GM21360 (cell line): ENCODE results near the gene DNAJB12.
"Not testable (repeated sequence)": the region's sequence is repeated elsewhere in the genome, so short reads cannot be mapped to it uniquely, and the experiment has no call there.

ENCODE experiments used
- ATAC-seq: cut with Tn5 transposase; IDR thresholded peaks from one replicate; pipeline ENCODE4 v1.9.1; 2021; ENCODE audit warnings: mild to moderate bottlenecking, moderate library complexity; ENCODE audit not compliant: unreplicated experiment

Gene DNAJB12

DNA sequence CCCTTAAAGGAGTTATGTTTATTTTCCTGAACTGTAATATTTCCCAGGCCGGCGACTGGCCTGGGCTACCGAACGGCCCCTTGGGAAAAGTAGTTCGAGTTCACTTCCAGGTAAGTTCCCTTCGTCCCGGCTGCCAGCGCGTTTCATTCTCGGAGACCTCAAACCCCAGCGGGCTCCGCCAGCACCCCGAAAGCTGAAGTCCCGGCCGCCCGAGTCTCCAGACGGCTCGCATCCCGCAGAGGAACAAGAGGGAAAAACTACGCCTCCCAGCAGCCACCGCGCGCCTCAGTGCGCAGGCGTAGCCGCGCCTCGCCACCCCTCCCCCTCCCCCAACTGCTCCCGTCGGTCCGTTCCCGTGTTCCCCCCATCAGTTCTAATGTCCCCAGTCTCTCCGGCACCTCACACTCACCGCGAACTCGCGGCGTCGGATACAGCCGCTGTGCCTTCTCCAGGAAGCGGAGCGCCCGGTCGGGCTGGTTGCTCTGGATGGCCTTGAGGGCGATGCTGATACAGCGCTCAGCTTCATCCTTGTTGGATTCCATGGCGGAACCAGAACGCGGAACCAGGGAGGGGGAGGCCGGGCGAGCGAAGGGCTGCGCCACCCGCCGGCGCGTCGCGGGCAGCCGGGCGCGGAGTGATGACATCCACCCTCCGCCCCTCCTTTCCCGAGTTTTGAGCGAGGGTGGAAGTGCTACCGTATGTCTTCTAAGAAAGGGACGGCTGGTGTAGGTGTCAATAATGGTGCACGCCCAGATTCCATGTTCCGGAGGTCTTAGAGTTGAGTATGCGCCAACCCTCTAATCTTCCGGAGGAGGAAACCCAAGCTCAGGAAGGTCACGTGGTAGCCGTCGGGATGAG is at the start of gene DNAJB12:
Gene DNAJB12 (minus strand): TSS at position 564 of the 858 bp plus-strand sequence. CDS start 22 bp downstream, at position 542.
- ATAC-seq = peak; percentile 66

DNA sequence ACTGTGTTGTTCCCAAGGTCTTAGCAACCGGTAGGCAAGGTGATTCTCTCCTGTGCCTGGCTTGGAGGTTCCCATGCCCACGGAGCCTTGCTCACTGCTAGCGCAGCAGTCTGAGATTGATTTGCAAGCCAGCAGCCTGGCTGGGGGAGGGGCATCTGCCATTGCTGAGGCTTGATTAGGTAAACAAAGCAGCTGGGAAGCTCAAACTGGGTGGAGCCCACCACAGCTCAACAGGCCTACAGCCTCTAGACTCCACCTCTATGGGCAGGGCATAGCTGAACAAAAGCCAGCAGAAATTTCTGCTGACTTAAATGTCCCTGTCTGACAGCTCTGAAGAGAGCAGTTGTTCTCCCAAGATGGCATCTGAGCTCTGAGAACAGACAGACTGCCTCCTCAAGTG is 40.9 kb upstream of the DNAJB12 start:
- not testable (repeated sequence) for ATAC-seq

DNA sequence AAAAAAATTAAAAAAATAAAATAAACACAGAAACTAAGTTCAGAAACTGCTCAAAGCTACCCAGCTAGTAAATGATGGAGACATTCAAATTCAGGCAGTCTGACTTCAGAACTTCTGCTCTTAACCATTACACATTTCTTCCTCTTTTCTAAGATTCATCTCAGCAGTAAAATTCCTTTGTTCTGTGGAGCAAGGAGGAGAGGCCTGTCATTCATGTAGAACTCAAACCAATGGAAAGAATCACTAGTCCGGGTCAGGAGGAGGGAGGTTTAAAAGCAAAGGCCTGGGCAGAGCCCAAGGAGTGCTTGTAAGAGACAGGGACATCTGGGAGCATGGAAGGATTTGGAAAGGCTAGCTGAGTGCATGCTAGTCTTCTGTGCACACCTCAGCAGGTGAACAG is 37.9 kb upstream of the DNAJB12 start:
- no peak for ATAC-seq

DNA sequence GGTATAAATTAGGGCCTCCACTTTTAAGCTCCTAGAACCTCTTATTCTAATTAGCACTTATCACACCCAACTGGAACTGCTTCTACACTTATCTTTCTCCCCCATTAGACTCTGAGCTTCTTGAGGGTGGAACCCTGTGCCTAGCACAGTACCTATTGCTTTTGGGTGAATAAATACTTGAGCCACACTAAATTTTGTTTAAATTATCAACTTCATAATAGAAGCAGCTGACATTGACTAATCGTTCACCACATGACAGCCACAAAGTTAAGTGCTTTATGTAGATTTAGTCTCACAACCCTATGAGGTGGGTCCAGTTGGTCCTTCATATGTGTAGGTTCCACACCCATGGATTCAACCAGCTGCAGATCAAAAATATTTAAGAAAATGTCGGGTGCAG is 36.0 kb upstream of the DNAJB12 start:
- ATAC-seq = no peak

DNA sequence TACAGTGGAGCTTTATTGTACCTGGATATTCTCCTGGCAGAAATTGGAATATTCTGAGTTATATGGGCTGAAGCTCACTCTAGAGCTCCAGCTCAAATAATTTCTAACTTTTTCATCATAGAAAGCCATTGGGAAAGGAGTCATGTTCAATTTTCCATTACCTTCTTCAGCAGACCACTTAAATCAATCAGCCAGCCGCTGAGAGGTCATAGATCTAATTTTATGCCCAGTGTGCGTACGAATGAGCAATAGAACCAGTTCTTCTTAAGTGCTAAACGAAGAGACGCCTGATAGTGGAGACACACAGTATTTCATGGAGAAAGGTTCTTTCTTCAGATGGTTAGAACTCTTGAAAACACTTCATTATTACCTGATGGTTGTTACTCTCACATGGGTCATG is 35.0 kb upstream of the DNAJB12 start:
- ATAC-seq = no peak

DNA sequence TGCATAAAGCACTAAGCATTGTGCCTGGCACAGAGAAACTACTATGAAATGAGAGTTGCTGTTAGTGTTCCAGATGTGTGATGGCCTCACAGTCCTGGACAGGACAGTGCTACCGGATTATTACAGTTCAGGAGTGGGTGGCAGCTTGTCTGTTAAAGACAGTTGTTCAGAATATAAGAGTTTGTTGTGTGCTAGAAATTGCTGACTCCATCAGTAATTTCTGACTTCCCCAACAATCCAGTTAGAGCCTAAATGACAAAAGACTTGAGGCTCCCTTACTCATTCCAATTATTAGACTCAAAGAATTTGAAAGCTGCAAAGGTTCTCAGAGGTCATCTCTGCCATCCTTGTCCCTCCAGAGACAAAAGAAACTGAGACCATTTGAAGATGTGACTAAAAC is 34.3 kb upstream of the DNAJB12 start:
- ATAC-seq = no peak

DNA sequence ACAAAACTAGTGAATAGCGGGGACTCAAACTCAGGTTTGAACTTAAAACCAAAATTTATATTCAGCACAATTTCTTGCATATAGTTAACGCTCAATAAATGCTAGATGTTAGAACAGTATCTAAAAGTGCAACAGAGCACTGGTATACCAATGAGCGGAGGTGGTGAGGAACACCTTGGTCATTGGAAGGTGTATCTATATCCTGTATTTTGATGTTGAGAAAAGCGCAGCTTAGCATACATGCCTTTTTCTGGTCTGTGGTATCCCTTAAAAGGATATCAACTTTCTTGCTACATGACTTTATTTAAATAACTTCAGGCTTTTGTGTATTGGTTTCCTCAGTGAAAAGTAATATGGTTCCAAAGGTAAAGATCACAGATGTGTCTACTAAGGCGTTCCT is 33.3 kb upstream of the DNAJB12 start:
- no peak for ATAC-seq

DNA sequence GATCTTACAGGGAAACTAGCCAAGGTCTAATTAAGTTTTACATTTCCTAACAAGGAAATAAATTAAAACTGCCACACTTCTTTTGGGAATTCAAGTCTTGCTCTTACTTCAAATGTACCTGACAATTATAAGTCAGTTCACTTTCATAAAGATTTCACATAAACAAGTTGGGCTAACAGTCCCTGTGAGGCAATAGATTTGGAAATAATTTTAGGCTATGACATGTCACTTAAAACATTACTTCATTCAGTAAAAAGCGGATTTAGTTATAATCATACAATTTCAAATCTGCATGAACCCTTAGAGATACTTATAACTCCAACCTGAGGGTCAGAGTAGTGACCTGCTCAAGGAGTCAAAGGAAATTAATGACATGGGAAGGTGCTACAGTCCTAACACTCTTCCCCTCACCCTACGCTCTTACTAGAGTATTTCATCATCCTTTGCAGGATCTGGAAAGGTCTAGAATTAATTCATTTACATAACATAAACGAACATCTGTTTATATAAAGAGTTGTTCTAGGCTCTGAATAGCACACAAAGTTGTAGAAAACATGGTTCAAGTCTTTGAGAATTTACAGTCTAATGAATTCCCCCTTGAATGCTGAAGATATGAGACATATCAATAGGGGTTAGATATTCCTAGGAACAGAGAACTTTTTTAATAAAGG is 32.3 kb upstream of the DNAJB12 start:
- no peak for ATAC-seq

DNA sequence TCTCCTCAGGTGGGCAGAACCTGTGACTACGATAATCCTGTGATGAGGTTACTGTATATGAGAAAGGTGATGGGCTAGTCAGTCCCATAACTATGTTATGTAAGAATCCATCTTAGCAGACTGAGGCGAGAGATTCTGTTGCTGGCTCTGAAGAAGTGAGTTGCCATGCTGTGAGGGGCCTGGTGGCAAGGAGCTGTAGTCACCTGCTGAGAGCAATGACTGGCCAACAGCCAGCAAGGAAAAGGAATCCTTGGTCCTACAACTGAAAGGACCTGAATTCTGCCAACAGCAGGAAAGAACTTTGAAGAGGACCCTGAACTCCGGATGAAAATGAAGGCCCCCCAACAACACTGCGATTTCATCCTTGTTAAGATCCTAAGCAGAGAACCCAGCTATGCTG is 31.0 kb upstream of the DNAJB12 start:
- no peak for ATAC-seq

DNA sequence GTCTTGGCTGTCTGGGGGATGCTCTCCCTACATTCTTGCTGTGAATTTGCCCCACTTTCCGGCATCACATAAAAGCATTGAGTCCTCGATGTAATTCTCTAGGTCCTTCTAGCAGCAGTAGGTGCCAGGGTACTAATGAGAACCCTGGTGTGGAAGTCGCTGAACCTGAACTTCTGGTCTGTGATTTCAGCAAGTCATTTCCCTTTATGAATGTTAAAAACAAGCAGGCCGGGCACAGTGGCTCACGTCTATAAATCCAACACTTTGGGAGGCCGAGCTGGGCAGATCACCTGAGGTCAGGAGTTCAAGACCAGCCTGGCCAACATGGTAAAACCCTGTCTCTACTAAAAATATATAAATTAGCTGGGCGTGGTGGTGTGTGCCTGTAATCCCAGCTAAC is 30.3 kb upstream of the DNAJB12 start:
- ATAC-seq = not testable (repeated sequence)

DNA sequence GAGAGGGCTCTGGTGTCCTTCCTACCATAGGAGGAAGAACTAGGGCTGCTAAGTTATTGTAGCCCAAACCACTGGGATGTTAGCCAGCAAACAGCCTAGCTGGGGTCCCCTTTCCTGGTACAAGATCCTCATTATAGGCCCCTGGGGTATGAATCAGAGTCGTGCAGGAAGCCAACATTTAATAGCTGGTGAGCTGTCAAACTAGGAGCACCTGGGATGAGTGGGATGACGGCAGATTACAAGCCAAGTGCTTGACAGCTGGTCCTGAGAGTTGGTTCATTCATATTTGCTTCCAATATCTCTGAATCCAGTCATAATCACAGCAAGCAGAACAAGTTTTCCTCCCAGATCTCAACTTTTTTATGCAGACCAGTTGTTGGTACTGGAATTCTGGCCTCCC is 25.1 kb upstream of the DNAJB12 start:
- ATAC-seq = no peak

DNA sequence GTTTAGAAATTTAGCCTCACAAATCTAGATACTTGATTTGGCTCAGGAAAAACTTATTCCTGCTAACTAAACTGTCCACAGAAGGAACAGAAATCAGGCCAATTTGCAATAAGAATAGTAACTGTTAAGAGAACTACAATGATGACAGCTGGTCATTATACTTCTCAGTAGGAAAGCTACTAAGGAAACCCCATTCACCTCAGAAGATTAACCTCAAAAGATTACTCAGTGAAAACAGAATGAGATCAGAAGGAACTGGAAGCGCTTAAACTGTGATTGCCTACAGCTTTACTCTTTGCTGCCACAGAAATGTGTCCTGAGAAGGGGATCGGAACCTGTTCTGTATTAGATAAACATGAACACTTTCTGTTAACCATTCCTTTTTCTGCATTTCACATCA is 24.3 kb upstream of the DNAJB12 start:
- no peak for ATAC-seq

DNA sequence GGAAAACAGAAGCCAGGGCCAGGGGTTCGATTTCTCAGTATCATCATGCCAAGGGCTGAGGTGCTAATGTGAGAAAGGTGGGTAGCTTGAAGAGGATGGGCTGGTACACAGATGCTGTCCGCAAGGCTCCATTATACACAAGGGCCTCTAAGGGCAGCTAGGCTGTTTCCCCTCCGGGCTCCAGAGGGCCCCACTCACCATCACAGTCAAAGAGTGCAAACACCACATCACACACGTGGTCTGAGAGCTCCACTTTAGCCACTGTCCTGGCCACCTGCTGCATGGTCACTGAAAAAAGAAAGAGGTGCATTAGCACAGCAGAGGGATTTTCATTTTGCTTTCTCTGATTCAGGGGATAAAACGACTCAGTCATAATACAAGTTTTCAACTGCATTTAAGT is 20.9 kb upstream of the DNAJB12 start:
- no peak for ATAC-seq

DNA sequence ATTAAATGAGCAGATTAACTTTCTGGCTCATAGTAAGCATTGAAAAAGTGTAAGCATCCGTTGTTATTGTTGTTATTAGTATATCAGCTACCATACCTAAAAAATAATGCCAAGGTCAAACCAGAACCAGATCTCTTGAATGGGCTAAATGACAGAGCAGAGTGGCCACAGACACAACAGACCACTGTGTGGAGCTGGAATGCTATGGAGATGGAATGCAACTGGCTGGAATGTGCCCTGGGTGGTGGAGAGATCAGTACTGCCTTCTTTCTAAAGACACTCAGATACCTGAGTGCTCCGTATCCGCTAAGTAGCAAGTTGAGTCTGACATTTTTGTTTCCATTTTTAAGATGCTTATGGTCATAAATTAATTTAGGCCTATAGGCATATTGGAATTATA is 20.5 kb upstream of the DNAJB12 start:
- no peak for ATAC-seq

DNA sequence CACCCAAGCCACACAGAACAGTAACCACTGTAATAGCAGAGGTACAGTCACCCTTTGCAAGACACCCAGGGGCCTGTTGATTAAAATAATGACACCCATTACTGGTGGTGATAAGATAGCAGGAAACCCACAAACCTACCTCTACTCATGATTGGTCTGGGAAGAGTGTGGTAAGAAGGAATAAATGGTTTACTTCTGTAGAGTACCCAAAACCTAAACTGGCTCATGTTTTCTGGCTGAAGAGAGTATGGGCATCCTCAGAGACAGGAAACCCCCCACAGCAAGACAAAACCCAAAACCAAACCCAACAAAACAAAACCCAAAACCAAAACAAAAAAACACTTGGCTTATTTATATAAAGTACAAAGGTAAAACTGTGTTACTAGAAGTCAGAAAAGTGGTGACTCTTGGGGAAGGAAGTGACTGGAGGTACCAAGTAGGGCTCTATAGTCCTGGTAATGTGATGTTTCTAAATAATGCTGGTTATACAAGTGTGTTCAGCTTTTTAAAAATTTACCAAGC is 15.5 kb upstream of the DNAJB12 start:
- ATAC-seq = no peak

DNA sequence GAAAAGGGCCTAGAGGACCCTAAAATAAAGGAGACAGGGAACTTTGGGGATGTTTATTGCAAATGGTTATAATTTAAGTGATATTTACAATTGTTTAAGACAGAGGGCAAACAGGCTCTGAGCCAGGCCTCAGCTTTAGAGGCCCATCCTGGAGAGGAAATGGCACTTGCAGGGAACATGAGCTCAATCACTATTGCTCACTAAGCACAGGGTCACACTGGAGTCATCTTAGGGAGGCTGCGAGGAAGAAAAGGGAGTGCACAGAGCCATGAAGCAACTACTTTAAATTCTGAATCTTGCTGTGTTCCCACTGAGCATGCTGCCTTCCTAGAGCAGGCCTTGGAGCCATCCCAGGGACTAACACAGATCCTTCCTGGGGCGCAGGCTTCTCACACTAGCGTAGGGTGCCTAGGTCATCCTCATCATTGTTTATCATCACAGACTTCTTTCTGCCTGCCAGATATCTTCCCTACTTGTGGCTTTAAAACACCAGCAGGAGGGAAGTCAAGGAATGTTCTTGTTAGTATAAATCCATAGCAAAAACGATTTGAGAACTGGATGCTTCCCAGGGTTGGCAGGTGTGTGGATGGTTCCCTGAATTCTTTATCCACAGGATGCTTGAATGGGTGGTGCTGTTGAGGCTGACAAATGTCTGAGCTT is 12.7 kb upstream of the DNAJB12 start:
- ATAC-seq = no peak

DNA sequence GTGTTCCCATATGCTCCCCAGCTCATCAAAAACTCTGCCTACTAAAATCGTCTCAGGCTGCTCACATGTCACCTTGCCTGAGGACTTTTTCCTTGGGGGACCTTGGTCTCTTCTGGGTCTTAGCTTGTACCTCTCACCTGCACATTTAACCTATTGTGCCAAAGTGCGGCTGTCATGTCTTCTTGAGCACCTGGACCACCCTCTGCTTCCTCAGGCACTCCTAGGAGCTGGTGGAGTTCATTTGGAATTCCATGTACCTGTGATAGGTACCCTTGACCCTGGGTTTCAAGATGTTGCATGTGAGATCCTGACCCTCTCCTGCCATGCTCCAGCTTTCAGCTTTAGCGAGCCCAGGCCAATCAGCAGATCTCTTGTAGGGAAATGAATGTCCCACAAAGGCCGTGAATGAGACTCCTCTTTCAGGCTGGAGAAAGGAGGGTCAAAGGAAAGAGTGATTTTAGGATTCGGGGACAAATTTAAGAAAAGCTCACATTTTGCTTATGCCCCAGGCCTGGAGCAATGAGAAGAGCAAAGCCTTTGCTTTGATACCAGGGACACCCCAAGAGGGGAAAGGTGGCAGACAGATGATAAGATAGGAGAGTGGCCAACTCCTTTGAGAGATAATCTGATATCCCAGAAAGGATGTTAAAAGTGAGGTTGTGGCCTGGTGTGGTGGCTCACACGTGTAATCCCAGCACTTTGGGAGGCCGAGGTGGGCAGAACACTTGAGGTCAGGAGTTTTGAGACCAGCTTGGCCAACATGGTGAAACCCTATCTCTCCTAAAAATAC is 10.6 kb upstream of the DNAJB12 start:
- ATAC-seq = no peak

DNA sequence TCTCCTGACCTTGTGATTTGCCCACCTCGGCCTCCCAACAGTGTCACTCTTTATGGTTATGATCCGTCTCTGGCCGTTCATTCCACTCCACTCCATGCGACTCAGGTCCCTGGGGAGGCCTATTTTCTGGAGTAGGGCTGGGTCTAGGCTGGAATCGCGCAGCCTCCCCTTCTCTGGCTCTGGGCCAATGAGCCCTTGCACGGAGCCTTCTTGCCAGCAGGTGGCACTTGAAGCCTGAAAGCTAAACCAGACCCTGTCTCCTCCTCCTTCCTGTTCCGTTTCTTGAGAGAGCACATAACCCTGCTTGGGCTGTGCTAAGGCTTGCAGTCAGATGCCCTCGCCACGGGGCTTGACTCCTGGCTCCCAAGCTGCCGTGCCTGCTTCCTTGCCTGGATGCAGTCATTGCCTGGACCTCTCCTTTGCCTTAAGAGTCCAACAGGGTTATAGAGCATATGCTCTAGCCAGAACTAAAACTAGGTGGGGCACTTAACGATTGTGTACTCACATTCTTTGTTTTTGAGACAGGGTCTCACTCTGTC is 9.6 kb upstream of the DNAJB12 start:
- ATAC-seq = no peak

DNA sequence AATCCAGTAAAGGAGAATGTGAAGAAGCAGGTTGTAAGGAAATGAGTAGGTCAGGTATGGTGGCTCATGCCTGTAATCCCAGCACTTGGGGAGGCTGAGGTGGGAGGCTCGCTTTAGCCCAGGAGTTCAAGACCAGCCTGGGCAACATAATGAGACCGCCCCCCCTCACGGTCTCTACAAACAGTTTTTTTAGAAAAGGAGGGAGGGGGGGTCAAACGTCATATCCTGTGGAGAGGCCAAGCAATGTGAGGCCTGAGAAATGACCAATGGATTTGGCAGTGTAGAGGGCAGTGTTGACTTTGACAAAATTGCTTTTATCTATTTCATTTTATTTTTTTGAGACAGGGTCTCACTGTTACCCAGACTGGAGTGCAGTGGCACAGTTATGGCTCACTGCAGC is 2.3 kb upstream of the DNAJB12 start:
- no peak for ATAC-seq

DNA sequence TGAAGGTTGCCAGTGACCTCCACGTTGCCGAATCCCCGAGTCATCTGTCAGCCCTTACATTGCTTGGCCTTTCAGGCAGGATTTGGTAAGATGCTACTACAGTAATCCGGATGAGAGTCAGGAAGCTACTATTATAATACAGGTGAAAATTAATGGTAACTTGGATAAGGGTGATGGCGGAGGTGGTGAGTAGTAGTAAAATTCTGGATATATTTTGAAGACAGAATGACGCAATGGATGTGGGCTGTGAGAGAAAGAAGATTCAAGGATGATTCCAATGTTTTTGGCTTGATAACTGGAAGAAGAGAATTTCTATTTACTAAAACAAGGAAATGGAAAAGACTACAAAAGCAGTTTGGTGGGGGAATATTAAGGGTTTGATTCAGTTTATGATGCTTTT is 1.4 kb upstream of the DNAJB12 start:
- ATAC-seq = no peak

DNA sequence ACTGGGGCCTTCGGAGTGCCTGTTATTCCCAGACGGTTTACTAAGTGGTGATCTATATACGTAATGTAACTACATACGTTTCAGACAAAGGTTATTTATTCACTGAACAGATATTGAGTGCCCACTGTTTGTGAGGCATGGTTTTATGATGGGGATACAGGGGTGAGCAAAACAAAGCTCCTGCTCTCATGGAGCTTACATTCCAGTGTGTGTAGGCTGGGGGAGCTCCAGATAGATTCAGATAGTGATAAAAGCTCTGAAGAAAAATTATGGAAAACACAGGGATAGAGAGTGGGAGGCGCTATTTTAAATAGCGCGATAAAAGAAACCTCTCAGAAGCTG is 466 bp upstream of the DNAJB12 start:
- ATAC-seq = no peak
